Astrocyte of the spinal cord (primary cell): ENCODE data around the gene DDX19B.

ENCODE experiments used
- DNase-seq: peaks from one replicate; pipeline ENCODE4 v3.0.0; 2011; ENCODE audit warnings: low read depth, low spot score
- H3K4me3 ChIP-seq: 2 replicates; pipeline ENCODE4 v1.5.1; 2011; ENCODE audit warnings: low read depth, mild to moderate bottlenecking, low read length, moderate library complexity
- CTCF ChIP-seq: IDR thresholded peaks from 2 replicates; pipeline ENCODE4 v1.5.1; 2012; ENCODE audit warnings: low read depth, mild to moderate bottlenecking, low read length, inconsistent platforms
- in situ Hi-C: cut with HindIII; loops from 2 replicates; pipeline ENCODE4 v1.10.0; 2017; ENCODE audit warnings: low sequenced_read_pairs

DDX19B gene

GRCh38 chr16:70377782-70378181 is 78.8 kb downstream of the DDX19B start:
- no peak for DNase-seq
- TF ChIP-seq CTCF: no peak
- in situ Hi-C loops: no loop called here
- H3K4me3 ChIP-seq: no peak overlapping the region

- TF ChIP-seq CTCF: no peak
- no peak overlapping the region for H3K4me3 ChIP-seq
- in situ Hi-C loops: no loop called here
- DNase-seq: no peak
Measured at GRCh38 chr16:70378869-70379493, 80.0 kb downstream of the DDX19B start.

GRCh38 chr16:70380248-70380918 is 81.4 kb downstream of the DDX19B start:
- no peak for TF ChIP-seq CTCF
- peak; percentile 89 for DNase-seq
- in situ Hi-C loops: no loop called here

GRCh38 chr16:70380919-70381603 is 82.1 kb downstream of the DDX19B start:
- peak; percentile 97 for DNase-seq
- peak overlapping the region; percentile 54 for H3K4me3 ChIP-seq
- in situ Hi-C loops: no loop called here
- peak; percentile 33 for TF ChIP-seq CTCF

More at GRCh38 chr16:70380248-70380918, 81.4 kb downstream of the DDX19B start:
- peak overlapping the region; percentile 54 for H3K4me3 ChIP-seq

- peak overlapping the region; percentile 54 for H3K4me3 ChIP-seq
- DNase-seq: no peak
- in situ Hi-C loops: no loop called here
- no peak for TF ChIP-seq CTCF
Measured at GRCh38 chr16:70381604-70382342, 82.8 kb downstream of the DDX19B start.

- DNase-seq: no peak
- TF ChIP-seq CTCF: no peak
- in situ Hi-C loops: no loop called here
- H3K4me3 ChIP-seq: no peak overlapping the region
Measured at GRCh38 chr16:70383421-70383960, 84.5 kb downstream of the DDX19B start.
